HUDEP-2 (cell line): ENCODE results near the gene OR10J1.
"Not testable (repeated sequence)": the region's sequence is repeated elsewhere in the genome, so short reads cannot be mapped to it uniquely, and the experiment has no call there.

Source experiments
- DNase-seq, 76 experiments: peaks; one replicate each; lab custom pipeline; 2025; ENCODE audit not compliant: unreplicated experiment in 76 of 76; lab: John Stamatoyannopoulos, UW

Gene OR10J1, protein sequence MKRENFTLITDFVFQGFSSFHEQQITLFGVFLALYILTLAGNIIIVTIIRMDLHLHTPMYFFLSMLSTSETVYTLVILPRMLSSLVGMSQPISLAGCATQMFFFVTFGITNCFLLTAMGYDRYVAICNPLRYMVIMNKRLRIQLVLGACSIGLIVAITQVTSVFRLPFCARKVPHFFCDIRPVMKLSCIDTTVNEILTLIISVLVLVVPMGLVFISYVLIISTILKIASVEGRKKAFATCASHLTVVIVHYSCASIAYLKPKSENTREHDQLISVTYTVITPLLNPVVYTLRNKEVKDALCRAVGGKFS

DNA sequence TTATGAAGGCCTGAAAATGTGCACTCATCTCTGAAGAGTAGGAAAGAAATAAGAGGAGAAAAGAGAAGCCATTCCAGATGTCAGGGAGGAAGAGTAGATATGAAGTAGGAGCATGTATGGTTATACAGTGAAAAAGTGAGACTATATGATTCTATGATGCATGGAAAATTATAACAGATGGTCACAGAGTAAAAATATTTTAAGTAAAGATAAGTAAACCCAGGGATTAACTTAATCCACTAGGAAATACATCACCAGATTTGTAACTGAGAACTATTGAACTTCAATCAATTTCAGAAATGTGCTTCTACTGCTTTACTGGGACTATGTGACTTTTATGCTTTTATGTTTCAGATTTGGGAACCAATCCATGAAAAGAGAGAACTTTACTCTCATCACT, at the start of gene OR10J1:
Gene OR10J1, plus strand, starts transcription at position 301 of the 400 bp plus-strand sequence. Its CDS starts 70 bp downstream, at position 371.
- DNase-seq = no peak

DNA sequence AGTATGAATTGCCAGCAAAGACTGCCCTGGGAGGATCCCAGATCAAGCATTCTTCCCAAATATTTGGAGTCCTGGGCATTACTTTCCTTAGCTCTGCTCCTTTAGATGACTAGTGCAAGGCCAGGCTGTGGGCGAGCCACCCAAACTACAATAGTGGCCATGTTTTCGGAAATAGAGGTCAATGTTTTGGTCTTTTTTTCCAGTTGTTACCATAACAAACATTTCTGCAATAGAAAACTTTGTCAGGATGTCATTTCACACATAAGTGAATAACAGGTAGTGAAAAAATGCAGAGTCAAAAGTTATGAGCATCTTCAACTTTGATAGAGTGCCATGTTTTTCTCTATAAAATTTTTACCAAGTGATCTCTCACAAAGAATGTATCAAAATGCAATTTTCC, 32.7 kb upstream of the OR10J1 start:
- no peak for DNase-seq

DNA sequence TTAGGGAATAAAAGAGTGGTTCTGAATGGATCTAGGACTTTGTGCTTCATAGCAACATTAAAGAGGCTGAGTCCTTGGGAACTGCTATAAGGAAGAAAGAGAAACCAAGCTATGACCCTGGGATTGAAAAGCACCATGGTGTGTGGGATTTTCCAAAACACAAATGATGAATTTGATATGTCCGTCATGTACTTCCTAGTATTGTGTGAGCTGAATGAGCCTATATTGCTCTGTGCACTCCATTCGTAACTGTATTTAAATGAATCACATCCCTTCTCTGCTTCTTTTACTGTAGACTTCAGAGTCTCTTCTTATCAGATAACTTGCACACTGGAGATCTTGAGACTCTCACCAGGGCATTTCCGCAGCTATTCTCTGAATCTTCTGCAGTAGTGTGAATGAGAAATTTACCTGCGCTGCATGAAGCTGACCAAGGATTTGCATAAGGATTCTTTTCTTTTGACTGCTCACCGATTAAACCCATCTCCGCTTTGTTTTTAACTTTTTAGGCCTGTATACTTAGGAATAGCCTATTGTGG, 30.6 kb upstream of the OR10J1 start:
- no peak for DNase-seq

DNA sequence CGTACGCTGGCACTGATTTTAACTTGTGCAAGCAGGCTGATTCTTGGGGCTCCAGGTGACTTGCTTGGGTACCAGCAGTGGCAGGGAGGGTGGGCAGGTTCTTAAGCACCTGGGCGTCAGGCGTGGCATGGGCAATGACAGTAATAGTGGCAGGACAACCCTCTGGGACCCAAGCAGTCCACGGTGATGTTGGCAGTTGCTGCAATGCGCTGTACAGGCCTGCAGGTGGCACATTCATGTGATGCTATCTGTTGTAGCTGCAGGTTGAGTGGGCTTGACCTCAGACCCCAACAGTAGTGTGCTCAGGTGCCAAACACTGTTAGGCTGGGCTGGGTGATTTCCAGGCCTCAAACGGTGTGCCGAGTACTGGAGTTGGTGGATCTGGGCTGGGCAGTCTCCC, 17.7 kb upstream of the OR10J1 start:
- DNase-seq = no peak

DNA sequence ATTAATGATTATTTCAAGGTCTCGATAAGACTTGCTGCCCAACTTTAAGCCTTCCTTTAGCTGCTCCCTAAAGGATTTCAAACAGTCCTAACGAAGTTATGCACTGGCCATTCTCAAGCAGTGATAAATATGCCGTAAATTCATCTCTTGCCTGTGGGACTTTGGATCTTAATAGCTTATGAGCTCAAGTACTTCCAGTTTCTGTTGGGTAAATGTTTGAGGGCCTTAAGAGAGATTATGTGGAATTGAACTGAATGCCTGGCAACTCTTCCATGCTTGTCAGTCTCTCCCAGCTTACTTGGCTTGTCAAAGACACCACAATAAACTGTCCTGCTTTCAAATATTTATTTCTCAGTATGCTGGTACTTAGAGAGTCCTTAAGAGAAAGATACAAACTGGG, 11.0 kb upstream of the OR10J1 start:
- no peak for DNase-seq

DNA sequence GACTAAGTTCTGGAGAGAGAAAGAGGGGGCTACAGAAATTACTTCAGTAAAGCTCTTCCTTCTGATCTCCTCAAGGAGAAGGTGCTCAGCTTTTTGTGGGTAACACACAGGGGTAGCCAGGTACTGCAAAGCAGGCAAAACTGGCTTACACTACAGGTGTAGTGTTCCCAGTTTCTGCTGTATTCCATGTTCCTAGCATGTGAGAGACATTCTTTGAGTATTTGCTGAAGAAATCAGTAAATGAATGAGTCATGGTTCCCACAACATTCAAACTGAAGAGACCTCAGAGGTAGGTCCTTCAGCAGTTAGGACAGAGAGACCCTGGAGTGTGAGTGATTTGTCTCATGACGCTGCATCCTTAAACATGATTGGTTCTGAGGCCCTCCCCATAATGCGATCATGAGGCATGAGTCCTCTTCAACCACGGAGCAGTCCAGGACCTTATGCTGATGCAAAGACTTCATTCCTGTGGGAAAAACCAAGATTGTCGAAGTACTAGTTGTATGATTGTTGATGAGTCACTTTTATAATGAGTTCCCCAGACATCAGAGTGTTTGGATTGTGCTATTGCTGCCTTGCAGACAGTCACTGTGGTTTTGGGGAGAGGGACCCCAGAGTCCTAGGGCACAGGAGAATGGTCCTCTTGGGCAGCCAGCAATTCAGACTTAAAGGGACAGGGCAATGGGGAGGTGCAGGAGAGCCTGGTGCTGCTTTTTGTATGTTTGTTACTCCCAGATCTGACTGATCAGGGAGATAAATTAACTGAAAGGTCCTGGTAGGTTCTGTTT, 10.3 kb upstream of the OR10J1 start:
- DNase-seq = no peak

DNA sequence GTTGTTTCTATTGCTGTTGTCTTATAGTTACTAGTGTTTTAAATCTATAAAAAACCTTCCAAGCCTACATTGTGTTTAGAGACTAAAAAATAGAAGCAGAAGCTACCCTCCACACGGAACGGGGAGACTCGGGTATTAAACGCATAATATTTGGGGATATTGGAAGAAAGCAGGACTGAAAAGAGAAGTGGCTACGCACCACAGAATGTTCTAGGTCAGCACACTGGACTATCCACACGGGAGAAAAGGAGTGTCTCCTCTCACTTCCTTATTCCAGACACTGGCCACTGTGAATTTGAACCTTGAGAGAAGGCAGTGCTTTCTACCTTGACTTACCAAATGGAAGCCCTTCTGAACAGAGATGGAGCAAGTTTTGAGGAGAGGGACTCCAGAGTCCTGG, 8.5 kb upstream of the OR10J1 start:
- DNase-seq = no peak

DNA sequence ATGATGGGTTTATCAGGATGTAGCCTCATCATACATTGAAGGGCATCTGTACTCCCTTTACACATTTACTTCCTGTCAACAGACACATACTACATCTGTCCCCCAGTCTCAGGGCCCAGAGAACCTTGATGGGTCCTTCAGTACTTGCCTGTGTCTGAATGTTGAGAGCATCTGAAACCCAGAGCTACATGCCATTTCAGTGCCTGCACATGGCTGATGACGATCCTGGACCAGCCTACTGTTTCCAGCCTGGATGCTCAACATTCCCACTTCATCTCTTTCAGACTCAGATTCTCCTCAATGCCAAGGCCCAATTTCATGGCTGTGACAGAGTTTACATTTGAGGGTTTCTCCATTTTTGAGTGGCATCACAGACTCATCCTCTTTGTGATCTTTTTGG, 7.6 kb upstream of the OR10J1 start, which contains the start of gene OR10J4:
Gene OR10J4, plus strand, starts transcription at position 301 of the 400 bp plus-strand sequence.
- DNase-seq = no peak

DNA sequence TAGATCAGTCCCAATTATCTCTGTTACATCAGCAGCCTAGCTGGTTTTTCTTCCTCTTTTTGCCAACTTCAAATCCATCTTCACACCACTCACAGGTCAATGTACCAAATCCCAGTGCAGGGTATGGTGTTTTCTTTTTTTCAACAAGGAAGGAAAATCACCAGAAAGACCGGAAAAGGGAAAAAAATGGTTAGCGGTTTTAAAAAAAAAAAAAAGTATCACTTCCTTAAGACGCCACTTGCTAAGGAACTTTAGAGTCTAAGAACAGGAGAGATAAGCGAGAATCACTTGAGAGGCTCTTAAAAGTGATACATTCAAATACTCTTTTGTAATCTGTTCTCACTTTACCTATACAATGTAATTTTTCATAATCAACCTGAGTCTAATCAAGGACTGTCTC, 3.1 kb upstream of the OR10J1 start:
- DNase-seq = no peak

DNA sequence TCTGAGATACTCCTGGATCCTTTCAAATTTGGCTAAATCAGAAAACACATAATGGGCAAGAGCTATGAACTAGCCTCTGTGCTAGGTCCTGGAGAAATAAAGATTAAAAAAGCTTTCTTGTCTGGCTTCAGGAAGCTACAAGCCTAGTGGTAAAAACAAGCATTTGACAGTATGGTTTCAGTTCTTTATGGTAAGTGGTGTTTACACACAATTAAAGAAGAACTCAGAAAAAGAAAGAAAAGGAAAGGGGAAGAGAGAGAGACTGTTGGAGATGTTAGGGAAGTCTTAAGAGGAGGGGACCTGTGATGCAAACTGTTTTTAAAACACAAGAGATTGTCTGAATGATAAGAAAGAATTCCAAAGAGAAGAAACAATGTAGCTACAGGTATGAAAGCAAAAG, 1.8 kb downstream of the OR10J1 start:
- no peak for DNase-seq

DNA sequence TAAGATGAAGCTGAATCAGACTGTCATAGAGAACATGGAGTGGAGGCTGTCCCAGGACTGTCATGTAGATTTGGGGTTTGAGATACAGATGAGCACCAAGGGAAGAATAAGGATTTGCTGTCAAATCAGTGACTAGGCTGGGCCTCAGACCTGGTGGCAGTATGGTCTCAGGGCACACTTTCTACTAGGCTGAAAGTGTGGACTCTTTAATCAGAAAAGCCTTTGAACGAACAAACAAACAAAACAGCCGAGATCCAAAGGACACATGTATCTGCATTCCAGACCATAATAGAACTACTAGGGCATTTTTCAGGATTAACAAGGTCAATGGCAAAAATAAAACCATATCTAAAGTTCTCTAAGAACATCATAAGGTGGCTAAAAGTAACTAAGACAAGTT, 2.9 kb downstream of the OR10J1 start:
- DNase-seq = no peak

DNA sequence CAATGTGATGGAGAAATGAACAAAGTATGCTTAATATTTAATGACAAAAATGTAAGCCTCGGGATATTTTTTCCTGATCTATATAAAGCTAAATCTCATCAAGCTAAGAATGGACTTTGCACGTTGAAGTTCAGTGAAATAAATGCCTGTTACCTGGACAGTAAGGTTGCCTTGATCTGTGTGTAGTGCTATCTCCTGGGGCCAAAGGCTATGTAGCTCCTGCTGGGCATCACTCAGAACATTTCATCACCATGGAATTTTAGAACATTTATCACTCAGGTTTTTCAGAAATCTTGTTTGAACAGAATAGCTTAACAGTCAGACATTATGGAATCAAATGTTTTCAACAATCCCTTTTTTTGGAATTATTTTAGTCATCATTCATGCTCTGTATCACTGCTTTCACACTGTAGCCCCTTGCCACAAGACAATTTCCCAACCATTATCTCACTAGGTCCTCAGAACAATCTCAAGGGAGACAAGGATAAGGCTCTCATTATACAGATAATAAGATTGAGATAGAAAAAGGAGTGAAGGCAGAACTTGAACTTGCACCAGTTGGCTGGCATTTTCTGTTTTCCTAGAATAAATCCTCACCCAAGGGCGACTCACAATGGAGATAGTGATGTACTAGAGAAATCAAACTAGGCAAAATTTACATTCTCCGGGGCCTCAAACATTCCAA, 3.7 kb downstream of the OR10J1 start:
- DNase-seq = no peak

DNA sequence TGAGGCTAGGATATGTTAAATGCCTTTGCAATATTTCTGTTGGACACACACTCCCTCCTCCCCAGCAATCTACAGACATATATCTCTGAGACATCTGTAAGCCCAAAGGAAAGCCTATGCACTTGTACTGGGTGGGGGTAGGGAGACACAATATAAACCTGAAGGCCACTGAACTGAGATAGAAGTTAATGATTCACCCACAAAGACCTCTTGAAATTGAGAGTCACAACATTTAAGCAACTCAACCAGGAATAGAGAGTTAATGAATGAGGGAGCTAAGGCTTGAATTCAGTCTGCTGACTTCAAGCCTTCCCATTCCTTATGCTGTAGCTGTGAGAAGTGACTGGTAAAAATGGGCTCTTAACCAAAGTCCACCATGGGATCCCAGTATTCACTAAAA, 5.0 kb downstream of the OR10J1 start:
- no peak for DNase-seq

DNA sequence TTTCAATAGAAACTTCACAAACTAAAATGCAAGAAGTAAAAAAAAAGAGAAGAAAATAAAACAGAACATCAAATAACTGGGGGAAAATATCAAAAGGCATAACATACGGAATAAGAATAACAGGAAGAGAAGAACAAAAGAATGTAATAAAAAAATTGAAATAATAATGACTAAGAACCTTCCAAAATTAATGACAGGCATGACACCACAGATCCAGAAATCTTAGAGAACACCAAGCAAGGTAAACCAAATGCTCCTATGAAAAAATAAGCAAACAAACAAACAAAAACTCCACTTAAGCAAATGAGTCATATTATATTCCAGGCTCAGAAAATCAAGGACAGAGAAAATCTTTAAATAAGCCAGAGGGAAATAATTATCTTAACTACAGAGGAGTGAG, 8.7 kb downstream of the OR10J1 start:
- no peak for DNase-seq

DNA sequence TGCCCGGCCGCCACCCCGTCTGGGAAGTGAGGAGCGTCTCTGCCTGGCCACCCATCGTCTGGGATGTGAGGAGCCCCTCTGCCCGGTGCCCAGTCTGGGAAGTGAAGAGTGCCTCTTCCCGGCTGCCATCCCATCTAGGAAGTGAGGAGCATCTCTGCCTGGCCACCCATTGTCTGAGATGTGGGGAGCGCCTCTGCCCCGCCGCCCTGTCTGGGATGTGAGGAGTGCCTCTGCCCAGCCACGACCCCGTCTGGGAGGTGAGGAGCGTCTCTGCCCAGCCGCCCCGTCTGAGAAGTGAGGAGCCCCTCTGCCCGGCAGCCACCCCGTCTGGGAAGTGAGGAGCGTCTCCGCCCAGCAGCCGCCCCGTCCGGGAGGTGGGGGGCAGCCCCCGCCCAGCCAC, 10.1 kb downstream of the OR10J1 start:
- not testable (repeated sequence) for DNase-seq

DNA sequence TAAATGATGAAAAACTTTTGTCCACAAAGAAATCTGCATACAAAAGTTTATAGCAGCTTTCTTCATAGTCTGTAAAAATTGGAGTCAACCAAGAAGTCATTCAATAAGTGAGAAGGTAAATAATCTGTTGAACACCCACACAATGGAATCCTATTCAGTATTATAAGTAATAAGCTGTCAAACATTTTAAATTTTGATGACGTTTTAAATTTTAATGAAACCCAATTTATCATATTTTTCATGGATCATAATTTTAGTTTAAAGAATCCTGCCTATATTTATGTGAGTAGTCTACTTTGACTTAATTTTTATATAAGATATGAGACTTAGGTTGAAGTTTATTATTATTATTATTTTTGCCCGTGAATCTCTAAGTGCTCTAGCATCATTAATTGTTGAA, 20.0 kb downstream of the OR10J1 start:
- DNase-seq = no peak

DNA sequence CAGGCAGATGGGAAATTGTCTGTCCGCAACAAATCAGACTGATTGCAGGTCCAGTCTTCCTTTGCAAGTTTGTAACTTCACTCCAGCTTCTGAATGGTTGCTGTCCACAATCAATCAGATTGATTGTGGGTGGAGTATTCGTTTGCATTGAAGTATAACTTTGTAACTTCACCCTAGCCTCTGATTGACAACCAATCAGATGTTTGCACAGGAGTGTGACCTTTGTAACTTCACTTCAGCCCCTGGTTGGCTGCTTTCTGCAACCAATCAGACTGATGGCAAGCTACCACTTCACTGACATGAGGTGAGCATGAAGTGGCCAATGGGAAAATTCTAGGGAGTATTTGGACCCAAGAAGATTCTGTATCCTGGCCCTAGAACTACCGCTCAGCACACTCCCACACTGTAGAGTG, 25.7 kb downstream of the OR10J1 start:
- no peak for DNase-seq

DNA sequence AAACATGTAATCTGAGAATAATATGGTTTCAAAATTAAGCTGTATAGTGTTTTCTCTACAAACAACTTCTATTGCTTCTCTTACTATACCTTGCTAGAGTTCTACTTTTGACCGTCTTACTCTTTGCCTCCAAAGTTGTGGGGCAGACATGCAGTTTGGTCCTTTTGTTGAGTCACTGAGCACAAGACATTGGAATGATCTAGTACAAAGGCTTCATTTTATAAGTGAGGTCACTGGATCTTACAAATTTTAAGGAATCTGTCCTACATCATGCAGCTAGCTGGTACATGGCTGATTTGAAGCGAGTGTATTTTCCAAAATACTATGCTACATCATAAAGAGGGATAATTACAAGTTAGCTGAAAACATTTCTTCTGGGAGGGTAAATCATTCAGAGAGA, 28.8 kb downstream of the OR10J1 start:
- no peak for DNase-seq

DNA sequence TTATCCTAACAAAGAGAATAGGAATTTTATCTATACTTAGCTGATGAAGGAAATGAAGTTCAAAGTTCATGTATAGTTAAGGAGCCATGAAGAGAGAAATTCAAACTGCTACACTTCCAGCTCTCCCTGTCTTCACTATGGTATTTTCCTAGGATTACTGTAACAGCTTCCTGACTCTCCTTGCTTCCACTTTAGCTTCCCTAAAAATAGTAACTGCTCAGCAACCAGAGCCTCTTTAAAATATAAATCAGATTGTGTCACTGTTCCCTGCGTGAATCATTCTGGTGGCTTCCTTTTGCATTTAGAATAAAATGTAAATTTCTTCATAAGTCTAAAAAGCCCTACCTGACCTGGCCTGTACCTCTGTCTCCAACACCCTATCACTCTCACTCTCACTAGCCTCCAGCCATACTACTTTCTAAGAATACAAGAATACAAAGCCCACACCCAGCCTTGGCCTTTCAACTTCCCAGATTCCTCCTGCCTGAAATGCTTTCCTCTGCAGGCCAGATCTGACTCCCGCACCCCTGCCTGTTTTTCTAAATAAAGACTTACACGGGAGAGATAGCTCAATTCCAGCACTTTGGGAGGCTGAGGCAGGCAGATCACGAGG, 30.5 kb downstream of the OR10J1 start:
- no peak for DNase-seq

DNA sequence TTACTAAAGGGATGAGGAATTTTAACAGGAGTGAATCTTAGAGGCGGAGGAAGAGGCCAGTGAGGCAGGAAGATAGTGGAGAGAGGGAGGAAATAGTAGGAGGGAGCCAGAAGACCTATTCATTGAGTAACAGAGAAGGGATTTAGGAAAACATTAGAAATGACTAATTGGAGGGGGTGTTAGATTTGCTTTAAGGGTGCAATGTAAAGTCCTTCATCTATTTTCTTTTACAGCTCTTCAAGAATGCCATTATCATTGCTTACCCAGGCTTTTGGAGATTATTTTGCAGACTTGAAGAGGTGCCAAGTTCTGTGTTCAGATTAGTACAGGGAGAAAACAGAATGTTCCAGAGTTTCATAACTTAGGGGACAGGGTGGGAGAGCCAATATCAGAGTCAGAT, 33.8 kb downstream of the OR10J1 start:
- DNase-seq = no peak

DNA sequence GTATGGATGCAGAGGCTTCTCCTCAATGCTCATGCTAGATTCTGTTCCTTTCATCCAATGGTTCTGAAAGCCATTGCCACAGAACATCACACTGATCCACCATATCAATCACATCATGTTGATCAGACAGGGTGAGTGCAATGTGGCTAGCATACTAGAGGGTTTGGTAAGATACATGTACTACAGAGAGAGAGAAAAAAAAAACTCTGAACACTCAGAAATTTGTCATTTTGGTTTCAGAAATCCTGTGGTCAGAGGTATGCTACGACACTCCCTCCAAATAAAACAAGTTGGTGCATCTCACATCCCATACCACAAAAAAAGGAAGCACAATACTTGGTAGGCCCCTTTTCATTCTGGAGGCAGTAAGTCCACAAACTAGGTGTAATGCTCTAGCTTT, 35.4 kb downstream of the OR10J1 start:
- DNase-seq = no peak
